ENCODE data around the gene LRRC4B.
"Not testable (repeated sequence)": the region's sequence is repeated elsewhere in the genome, so short reads cannot be mapped to it uniquely, and the experiment has no call there.

LRRC4B gene

DNA sequence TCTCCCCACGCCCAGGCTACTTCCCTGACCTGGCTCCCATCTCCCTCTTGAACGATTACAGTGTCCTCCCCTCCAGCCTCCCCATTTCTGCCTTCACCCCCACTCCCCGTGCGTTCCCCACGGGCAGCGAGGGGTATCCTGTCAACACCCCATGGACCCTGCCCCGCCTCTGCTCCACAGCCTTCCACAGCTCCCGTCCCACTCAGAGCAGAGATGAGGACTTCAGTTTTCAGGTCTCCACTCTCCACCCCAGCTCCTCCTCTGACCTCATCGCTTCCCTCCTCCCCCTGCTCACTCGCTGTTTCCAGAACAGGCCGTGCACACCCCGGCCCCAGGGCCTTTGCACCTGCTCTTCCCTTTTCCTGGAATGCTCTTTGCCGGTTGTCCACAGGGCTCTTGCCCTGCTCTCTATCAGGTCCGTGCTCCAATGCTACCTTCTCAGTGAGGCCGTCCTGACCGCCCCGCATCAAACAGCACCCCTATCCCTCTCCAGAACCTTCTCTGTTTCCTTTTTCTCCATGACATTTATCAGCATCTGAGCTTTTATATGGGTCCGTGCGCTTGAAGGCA, 15.0 kb downstream of the LRRC4B start:
- DNase-seq (ENCODE audit: low read depth in 2 of 2), result no peak

DNA sequence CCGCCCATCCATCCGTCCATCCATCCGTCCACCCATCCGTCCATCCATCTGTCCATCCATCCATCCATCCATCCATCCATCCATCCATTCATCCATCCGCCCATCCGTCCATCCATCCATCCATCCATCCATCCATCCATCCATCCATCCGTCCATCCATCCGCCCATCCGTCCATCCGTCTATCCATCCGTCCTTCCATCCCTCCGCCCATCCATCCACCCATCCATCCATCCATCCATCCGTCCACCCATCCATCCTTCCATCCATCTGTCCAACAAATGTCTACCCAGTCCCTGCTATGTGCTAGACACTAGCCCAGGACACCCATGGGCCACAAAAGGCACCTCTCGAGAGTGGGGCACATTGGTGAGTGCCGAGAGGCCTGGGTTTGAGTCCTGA, 15.7 kb downstream of the LRRC4B start:
- DNase-seq (ENCODE audit: low read depth in 2 of 2), result no peak

- DNase-seq (ENCODE audit: low read depth in 2 of 2), result no peak
Measured at GRCh38 chr19:50551715-50552187, 16.5 kb downstream of the LRRC4B start.

DNA sequence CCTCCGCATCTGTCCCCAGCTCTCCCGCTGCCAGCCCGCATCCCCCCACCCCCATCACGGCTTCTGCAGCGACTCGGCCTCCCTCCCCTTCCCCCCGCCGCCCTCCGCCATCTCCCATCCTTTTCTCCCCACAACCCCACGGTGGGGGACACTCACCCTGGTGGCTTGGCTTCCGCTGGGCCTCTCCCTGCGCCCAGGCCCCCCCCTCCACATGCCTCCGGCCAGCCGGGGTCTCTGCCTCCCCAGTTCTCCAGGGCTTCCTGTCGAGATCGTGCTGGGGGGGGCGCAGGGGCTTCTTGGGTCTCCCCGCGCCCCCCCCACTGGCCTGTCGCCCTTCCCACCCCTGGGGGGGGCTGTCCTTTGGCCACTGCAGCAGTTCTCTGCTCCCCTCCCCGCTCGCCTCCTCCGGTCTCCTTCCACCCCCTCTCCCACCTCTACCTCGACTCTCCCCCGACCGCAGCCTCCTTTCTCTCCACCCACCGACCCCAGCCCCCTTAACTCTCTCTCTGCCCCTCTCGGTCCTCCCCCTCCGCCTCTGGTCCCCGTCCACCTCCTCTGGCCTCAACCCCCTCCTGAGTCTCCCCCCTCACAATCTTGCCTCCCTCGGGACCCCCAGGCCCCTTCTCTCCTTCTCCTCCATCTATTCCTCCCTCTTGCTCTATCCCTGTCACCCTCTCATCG, 17.1 kb downstream of the LRRC4B start:
- DNase-seq (ENCODE audit: low read depth in 2 of 2), result no peak

DNA sequence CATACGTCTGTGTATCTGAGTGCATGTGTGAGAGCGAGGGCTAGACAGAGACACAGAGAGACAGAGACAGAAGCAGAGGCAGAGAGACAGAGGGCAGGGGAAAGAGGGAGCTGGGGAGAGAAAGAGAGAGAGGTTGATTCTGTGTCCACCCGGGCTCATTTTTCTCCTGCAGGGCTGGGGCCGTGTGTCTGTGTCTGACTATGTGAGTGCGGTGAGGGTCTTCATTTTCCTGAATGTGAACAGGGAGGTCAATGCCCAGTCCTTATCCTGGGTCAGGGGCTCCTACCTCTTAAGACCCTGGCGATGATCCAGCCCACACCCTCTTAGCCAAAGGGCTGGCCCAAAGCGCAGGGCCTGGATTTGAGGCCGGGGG, 17.7 kb downstream of the LRRC4B start:
- DNase-seq (ENCODE audit: low read depth in 2 of 2), result no peak

DNA sequence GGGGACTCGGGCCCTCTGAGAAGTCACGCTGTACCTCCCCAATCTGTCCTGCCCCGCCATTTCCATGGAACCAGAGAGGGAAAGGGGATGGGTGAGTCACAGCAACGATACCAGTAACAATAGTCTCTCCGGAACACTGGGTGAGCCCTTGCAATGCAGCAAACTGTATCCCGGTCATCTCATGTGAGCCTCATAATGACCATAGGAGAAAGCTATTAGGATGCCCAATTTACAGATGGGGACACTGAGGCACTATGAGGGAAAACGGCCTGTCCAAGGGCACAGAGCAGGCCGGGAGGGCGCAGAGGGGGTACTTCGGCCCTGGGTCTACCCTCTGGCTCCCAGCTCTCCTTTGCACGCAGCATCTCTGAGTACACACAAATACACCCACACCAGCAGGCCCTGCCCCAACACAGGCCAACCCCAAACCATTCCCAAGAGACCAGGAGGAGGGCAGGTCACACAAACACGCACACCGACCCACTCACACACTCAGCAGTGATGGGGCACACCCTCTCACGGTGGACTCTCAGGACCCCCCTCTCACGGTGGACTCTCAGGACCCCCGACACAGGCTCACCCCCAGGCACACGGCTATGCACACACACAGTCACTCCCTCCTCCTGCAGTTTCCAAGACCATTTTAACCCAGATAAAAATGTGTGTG, 18.2 kb downstream of the LRRC4B start:
- no peak for DNase-seq (ENCODE audit: low read depth in 2 of 2)

- DNase-seq (ENCODE audit: low read depth in 2 of 2), result no peak
Measured at GRCh38 chr19:50549059-50549926, 18.9 kb downstream of the LRRC4B start.

DNA sequence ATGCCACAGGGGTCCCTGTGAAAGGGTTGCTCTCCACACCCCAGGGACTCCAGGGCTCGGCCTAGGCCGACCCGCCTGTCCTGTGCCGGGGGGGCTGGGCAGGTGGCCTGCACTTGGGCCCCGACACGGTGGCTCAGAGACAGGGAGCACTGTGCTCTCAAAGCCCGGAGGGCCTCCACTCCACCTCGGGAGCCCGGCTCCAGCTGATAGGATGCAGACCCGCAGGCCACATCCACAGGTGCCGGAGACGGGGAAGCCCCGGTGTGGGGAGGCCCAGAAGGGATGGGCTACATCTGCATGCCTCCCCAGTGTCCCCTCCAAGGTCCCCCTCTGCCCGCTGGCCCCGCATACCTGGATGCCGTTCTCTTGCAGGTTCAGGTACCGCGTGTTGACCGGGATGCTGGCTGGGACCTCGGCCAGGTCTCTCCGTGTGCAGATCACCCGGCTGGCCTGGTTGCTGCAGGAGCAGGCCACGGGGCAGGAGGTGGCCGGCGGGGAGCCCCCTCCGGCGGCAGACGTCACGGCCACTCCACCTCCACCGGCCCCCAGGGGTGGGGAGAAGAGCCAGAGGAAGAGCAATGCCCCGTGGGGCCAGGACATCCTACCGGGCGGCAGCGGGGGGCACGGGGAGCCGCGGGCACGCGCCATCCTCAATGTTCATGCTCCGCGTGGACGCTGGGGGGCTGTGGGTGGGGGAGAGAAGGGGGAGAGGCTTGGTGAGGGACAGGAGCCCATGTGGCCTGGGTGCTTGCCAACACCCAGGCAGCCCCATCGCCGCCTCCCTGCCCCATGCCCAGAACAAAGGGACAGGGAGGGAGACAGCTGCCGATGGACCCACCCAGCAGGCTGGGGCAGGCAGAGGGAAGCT, 19.8 kb downstream of the LRRC4B start:
- no peak for DNase-seq (ENCODE audit: low read depth in 2 of 2)

DNA sequence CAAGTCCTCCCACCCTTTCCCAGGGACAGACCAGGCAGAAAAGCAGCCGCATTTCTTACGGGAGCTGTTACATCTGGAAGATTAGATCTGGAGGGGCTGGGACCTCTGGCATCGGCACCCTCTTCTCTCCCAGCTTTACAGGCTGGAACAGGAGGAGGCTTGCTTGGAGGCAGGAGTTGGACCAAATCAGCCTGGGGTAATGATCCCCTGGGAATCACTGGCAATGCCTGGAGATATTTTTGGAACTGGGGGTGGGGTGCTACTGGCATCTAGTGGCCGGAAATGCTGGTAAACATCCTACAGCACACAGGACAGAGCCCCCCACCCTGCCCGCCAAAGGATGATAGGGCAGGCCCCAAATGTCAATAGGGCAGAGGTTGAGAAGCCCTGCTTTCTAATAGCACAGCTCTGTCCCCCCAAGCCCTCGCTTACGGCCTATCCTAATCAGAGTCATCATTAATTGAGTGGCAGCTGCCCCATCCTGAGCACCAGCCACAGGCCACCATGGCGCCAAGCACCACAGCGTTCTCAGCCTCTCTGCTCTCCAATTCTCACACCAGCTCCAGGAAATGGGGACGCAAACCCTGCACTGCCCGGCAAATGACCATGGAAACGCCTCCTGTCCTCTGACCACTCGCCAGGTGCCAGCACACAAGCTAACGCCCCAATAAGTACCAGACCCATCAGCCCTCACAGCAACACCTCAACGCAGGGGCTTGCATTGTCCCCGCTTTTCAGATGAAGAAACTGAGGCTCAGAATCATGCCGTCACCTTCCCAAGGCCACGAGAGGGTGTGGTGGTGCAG, 20.6 kb downstream of the LRRC4B start:
- DNase-seq (ENCODE audit: low read depth in 2 of 2), result no peak

GRCh38 chr19:50546527-50547221, 21.6 kb downstream of the LRRC4B start:
- DNase-seq (ENCODE audit: low read depth in 2 of 2), result no peak

DNA sequence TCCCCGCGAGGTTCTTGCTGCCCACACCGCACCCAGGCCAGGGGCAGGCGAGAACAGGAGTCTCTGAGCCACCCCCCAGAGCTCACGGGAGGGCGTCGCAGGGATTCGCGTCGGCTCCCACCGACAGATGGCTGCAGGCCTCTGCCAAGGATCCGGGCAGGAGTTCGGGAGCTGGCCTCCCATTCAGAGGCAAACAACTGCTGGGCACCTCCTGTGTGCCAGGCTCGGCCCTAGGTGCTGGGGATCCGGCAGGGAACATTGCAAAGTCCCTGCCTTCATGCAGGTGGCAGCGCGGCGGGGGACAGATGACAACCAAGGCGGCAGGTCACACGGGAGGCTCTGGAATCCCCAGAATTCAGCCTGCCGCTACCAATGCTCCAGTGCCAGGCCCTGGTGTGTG, 25.3 kb downstream of the LRRC4B start:
- DNase-seq (ENCODE audit: low read depth in 2 of 2), result no peak

DNA sequence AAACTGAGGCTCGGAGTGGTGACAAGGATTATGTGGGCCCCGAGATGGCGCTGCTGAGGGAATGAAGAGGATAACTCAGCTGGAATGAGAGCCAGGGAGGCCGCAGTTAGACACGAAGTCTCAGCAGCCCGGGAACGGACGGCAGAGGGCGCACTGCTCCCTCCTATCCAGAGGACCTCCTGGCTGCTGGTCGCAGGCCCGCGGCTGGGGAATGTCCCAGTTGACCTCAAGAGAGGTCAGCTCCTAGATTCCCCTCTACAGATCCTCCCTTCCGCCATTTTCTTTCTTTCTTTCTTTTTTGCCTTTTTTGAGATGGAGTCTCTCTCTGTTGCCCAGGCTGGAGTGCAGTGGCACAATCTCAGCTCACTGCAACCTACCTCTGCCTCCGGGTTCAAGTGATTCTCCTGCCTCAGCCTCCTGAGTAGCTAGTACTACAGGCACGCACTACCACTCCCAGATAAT, 30.4 kb downstream of the LRRC4B start:
- DNase-seq (ENCODE audit: low read depth in 2 of 2), result peak; percentile 40 to 65

GRCh38 chr19:50537306-50537685, 30.9 kb downstream of the LRRC4B start:
- no peak for DNase-seq (ENCODE audit: low read depth in 2 of 2)

DNA sequence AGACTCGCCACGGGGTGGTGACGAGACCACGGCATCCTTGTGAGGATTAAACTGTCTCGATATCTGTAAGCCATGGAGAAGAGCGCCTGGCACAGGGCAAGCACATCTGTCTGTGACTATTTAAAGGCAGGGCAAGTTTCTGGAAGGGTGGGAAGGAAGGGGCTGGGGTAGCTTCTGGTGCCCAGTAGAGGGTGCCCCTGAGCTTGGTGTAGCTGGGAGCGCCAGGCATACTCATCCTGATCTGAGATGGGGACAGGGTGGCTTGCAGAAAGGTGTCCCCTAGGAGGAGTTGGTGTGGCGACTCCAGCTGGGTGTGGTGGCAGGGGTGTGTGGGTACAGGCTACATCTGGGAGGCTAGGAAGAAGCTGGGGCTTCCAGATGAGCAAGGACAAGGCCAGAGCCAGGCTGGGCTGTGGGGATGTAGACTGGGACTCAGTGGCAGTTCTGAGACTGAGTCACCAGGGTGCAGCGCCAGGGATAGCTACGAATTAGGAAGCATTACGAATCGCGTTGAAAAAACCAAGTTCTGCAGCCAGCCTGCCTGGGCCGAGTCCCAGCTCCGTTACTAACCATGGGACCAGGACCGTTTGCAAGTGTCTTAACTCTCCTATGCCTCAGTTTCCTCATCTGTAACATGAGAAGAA, 31.5 kb downstream of the LRRC4B start:
- no peak for DNase-seq (ENCODE audit: low read depth in 2 of 2)

DNA sequence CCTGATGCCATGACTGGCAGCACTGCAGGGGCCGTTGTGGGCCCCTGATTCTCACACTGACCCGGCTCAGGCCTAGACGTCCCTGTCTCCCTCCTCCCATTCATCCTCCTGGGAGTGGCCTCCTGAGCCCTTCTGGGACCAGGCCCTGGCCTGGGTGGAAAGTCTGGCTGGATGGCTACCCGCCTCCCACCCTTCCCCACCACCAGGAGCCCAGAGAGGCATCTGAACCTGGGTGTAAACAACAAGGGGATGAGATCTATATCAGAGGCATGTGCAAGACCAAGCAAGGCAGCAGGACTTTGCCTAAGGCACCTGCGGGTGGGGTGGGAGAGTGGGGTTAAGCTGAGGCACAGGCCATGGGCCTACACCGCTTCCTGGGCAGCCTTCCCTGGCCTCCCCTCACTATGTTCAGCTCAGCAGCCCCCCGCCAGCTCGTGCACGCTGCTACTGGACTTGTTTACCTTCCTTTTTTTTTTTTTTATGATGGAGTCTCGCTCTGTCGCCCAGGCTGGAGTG, 32.5 kb downstream of the LRRC4B start:
- DNase-seq (ENCODE audit: low read depth in 2 of 2), result no peak

DNA sequence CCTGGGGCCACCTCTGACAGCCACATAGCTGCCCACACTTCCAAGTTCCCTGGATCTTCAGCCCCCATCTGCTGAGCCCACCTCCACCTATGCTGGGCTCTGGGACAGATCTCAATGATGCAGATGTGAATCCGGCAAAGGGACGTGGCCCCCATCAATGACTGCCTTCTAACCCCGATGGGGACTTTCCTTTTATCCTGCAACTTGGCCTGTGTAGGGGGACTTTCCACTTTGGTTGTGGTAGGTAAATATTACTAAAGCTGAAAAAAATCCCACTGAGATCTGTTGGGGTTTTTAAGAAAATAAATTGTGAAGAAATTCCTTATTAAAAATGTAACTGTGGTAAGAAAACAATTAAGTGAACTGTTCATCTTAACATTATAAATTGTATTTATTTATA, 33.8 kb downstream of the LRRC4B start:
- no peak for DNase-seq (ENCODE audit: low read depth in 2 of 2)

- no peak for DNase-seq (ENCODE audit: low read depth in 2 of 2)
Measured at GRCh38 chr19:50532952-50533351, 35.3 kb downstream of the LRRC4B start.

DNA sequence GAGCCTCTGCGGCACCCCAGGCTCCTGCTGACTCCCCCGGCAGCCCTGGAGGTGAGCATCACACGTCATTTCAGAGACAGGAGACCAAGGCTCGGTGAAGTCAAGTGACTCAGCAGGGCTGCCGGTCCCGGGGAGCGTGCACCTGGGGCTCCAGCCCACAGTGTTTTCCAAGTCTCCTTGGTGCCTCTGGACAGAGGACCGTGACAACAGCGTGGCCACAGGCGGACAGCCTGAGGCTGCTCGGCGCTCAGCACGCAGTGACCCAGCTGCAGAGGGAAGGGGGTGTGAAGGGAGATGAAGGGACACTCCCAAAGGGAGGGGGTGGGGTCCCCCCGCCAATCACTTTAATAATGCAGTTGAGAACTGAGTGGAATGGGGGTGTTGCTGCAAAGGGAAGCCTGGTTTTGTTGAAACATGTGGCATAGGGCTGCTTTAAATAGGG, 37.0 kb downstream of the LRRC4B start:
- no peak for DNase-seq (ENCODE audit: low read depth in 2 of 2)

GRCh38 chr19:50528052-50528451, 40.2 kb downstream of the LRRC4B start:
- DNase-seq (ENCODE audit: low read depth in 2 of 2), result not testable (repeated sequence)

Data from stimulated activated CD4-positive, alpha-beta T cell treated with anti-CD3 and anti-CD28 coated beads, Interleukin-15, amount 100 ng/mL, for 48 hours (primary cell).